GM23248 (cell line): Measurements from ENCODE around the gene NEMP2.

ENCODE experiments used
- EZH2 ChIP-seq: fragments of 200-600 bp; sonication (generic); IDR thresholded peaks from 2 replicates; pipeline ENCODE4 v1.6.1; 2018; ENCODE audit warnings: antibody characterized with exemption, mild to moderate bottlenecking; ENCODE audit not compliant: insufficient read depth, poor library complexity, severe bottlenecking
- EZH2phosphoT487 ChIP-seq: fragments of 200-600 bp; sonication (generic); IDR thresholded peaks from 2 replicates; pipeline ENCODE4 v1.6.1; 2018; ENCODE audit warnings: antibody characterized with exemption, moderate library complexity, mild to moderate bottlenecking, low read depth; ENCODE audit not compliant: insufficient read depth

DNA sequence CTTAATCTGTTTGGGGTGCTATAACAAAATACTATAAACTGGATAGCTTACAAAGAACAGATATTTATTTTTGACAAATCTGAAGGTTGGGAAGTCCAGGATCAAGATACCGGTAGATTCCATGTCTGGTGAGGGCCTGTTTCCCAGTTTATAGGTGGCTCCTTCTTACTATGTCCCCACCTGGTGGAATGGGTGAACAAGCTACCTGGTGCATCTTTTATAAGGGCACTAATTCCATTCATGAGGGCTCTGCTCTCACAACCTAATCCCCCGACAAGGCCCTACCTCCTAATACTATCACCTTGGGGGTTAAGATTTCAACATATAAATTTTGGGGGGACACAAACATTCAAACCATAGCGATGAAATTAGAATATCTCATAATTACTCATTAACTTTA is 15.6 kb upstream of the NEMP2 start:
- TF ChIP-seq EZH2, result no peak
- no peak for TF ChIP-seq EZH2phosphoT487
